ENCODE measurements around the gene PKN1. TPM values are rescaled to one million over a fixed set of nuclear protein-coding genes. Genes with fewer than 3 reads are reported as not detected.

PKN1 gene
- 45.7 to 82.7 TPM (median 78.9 TPM) in 5 replicates for total RNA-seq (2022; extraction: Qiagen RNA extraction; ENCODE audit: low read depth)

GRCh38 chr19:14432791-14433553 is at the start of gene PKN1:
TSS of gene PKN1 (plus strand) at chr19:14433306. CDS start at chr19:14433522, 216 bp downstream.

DNA sequence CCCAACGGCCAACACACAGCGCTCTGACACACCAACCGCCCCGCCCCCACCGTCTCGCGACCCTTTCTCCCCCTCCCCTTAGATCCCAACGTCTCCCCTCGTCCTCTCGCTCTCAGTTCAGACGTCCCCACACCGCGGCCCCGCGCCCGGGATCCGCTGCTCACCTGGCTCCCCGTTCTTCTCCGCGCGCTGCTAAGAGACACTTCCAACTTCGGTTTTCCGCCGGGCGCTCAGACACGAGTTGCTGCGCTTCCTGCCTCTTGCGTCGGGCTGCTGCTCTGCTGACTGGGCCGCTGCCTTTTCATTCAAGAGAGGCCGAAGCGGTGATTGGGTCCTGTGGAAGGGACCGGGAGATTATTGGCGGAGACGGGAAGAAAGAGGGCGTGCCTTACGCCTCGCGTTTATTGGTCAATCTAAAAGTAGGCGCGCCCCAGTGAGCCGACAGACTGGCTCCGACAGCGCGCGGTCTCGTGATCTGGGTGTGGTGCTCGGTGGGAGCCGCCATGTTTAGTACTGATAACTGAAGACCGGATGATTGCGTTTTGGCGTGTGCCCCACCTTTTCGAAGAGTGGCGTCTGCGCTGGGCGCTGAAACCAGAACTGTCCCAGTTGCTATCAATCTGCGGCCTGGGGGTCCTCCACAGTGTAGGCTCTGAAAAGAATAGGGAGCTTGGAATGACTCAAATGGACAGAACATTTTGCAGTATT is 13.8 kb upstream of the PKN1 start, which contains the start of gene DDX39A:
Gene DDX39A, minus strand, starts transcription at position 236 of the 708 bp plus-strand sequence. CDS start 6,121 bp downstream, outside the sequence.

GRCh38 chr19:14475251-14476073 is 42.4 kb downstream of the PKN1 start, which contains the start of gene PTGER1:
TSS of gene PTGER1 (minus strand) at chr19:14475354. CDS start at chr19:14474320, 1,034 bp downstream.

DNA sequence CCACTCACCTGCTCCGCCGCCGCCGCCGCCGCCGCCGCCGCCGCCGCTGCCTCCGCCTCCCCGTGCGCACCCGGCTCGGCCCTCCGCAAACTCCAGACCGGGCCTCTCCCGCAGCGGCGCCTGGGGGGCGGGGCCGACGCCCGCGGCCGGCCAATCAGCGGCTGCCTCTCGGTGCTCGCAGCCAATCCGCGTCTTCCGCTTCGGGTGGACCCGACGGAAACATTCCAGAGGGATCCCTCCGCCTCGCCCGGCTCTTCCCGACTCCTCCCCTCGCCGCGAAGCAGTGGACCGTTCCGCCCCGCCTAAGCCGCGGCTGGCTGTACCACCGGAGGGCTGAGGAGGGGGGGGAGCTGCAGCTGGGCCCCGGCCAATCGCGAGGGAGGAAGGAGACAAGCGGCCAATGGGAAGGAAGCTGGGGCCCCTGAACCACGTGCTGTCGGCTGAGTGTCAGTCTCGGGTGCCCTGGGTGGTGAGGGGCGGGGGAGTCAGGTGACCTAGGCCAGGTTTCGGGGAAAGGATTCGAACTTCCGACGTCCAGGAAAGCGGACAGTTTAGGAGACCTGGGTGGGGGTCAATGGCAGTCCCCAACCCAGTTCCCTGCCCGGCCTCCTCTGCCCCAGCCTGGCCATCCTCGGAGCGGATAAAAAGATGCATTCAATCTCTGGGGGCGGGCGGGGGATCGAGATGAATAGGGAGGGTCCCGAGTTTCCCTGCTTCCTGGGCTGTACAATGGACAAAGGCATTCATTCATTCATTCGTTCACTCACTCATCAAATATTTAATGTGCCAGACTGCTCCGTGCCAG is 63.1 kb downstream of the PKN1 start, which contains the start of gene GIPC1:
Gene GIPC1, minus strand, starts transcription at position 99 of the 805 bp plus-strand sequence. CDS start 13,151 bp downstream, outside the sequence.

DNA sequence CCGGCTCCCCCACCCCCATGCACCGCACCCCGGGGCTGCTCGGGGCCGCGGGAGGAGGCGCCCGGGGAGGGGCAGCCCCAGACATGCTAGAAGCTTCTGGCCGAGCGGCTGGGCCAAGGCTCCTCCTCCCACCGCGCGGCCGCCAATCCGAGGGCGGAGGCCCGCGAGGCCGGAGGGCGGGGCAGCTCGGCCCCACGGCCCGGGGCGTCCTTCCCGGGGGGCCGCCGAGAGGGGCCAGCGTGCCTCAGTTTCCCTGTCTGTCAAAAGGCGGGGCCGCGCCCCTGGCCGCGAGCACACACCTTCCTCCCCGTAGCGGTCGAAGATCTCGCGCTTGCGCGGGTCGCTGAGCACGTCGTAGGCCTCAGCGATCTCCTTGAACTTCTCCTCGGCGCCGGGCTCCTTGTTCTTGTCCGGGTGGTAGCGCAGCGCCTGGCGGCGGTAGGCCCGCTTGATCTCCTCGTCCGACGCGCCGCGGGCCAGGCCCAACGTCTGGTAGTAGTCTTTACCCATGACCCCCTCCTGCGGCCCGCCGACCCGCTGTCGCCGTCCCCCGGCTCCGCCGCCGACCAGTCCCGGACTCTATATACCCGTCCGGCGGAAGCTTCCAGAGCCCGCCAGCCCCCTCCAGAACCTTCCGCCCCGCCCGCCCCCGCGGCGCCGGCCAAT is 84.9 kb downstream of the PKN1 start, which contains the start of gene DNAJB1:
Gene DNAJB1, minus strand, starts transcription at position 558 of the 666 bp plus-strand sequence. Its CDS starts 48 bp downstream, at position 510.

Other genes with a start within 250 kb of the PKN1 start
- gene ADGRL1, start 227.1 kb upstream of the PKN1 start, total RNA-seq (2022; extraction: Qiagen RNA extraction; ENCODE audit: low read depth) = 2.3 to 5.8 TPM (median 5.1 TPM) in 5 replicates
- 58.3 to 92.8 TPM (median 84.1 TPM) in 5 replicates for gene ADGRE5, start 51.9 kb upstream of the PKN1 start, total RNA-seq (2022; extraction: Qiagen RNA extraction; ENCODE audit: low read depth)
- 101 to 140 TPM (median 126 TPM) in 5 replicates for gene DDX39A, start 14.0 kb upstream of the PKN1 start, total RNA-seq (2022; extraction: Qiagen RNA extraction; ENCODE audit: low read depth)
- gene PTGER1, start 42.0 kb downstream of the PKN1 start, total RNA-seq (2022; extraction: Qiagen RNA extraction; ENCODE audit: low read depth) = 0.16 TPM in 1 of 5 replicates, not detected in the others
- gene GIPC1, start 62.8 kb downstream of the PKN1 start, total RNA-seq (2022; extraction: Qiagen RNA extraction; ENCODE audit: low read depth) = 69.8 to 141 TPM (median 139 TPM) in 5 replicates
- 161 to 233 TPM (median 204 TPM) in 5 replicates for gene DNAJB1, start 85.1 kb downstream of the PKN1 start, total RNA-seq (2022; extraction: Qiagen RNA extraction; ENCODE audit: low read depth)
- 124 to 196 TPM (median 175 TPM) in 5 replicates for gene TECR, start 96.3 kb downstream of the PKN1 start, total RNA-seq (2022; extraction: Qiagen RNA extraction; ENCODE audit: low read depth)
- gene NDUFB7, start 138.8 kb downstream of the PKN1 start, total RNA-seq (2022; extraction: Qiagen RNA extraction; ENCODE audit: low read depth) = 141 to 211 TPM (median 194 TPM) in 5 replicates
- not detected in 5 replicates for gene CLEC17A, start 149.8 kb downstream of the PKN1 start, total RNA-seq (2022; extraction: Qiagen RNA extraction; ENCODE audit: low read depth)
- gene ADGRE3, start 241.5 kb downstream of the PKN1 start, total RNA-seq (2022; extraction: Qiagen RNA extraction; ENCODE audit: low read depth) = not detected in 5 replicates

Measured in A549 treated with ZK216348 at 1 μM for 4 hours (cell line).